Femur (tissue), 1 donor: Measurements from ENCODE around the gene ARHGAP26.
"Not testable (repeated sequence)": the region's sequence is repeated elsewhere in the genome, so short reads cannot be mapped to it uniquely, and the experiment has no call there.

Experiments used
- DNase-seq: peaks from one replicate; pipeline ENCODE4 v3.0.0-alpha.2; 2017

ARHGAP26 gene

DNA sequence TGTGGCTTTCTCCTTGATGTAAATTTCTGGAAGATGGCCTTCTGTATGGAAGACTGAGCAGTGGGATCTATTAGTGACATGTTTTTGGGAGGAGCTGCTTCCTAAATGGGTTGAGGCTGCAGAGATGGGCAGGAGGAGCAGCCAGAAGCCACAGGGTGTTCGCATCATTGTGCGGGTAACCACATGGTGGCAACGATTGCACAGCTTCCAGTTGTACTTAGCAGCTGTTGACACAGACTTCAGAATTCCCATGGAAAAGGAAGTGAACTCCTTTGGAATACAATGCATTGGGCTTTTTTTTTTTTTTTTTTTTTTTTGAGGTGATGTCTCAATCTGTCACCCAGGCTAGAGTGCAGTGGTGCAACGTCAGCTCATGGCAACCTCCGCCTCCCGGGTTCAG lies 336.0 kb downstream of the ARHGAP26 start:
- DNase-seq, result peak; percentile 76

DNA sequence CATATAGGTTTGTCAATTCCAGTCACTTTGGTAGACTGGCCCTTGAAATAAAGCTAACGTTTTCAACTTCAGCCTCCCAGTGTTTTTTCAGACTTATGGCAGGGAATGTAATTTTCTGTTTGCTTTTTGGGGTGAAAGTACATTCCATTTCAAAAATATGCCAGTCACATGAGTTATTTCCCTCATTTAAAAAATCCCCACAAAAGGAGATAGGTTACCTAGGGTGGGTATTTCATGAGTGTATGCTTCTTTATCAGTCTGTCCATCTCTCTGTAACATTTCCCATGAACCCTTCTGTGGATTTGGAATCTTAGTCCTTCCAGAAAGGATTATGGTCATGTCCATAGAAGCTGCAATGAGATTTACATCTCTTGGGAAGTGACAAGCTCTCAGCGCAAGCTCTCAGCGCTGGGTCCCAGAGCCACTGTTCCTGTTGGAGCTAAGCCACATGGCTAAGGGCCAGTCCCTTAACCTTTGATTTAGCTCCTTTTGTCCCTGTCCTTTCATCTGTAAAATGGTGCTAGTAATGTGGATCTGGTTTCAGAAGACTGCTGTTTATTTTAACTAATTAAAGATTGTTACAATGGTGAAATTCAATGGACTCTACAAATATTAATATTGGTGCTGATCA lies 338.4 kb downstream of the ARHGAP26 start:
- no peak for DNase-seq

DNA sequence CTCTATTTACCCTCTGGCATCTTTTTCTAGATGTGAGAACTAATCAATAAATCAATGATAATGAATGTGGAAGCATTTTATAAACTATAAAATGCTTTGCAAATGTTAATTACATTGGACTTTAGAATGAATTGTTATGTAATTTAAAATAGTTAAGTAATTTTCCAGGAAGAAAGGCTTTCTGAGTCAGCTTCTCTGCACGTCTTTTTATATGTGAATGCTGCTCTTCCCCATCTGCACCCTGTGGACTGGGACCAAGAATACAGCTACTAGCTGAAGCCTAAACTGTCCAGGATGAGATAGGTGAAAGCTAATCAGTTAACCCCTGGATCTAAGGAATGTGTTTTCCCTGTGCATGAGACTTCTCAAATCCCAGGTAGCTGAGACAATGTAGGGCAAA lies 340.4 kb downstream of the ARHGAP26 start:
- DNase-seq, result no peak

DNA sequence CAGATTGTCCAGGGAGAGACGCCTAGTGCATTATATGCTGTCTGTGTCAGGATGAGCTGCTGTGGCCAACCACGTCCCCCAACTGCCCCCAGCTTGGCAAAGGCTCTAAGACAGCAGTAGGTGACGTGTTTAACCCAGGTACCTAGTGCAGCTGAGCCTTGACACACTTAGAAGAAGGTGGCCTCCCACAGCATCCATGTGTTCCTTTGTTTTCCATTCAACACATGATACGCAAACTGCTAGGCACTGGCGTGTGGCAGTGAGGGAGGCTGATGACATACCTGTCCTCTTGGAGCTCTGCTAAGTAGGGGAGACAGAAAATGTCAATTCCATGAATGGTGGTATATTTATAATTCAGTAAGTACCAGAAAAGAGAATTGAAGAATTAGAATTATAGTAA lies 341.6 kb downstream of the ARHGAP26 start:
- DNase-seq, result no peak

DNA sequence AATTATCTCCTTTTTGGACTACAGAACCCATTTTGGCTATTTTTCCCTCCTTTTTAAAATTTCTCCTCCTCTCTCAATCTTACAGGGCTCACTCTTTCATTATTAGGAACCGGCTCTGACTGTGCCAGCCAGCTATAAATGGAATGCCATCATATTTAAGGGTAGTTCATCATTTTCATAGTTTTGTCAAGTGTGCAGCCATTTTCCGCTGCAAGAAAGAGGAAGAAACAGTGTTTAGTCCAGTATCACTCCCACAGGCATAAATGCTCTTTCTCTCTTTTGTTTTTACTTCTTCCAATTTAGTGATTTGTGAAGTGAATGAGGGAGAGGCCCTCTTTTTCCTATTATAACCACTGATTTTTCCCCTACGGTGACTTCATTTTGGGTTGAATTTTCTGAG lies 343.3 kb downstream of the ARHGAP26 start:
- no peak for DNase-seq

DNA sequence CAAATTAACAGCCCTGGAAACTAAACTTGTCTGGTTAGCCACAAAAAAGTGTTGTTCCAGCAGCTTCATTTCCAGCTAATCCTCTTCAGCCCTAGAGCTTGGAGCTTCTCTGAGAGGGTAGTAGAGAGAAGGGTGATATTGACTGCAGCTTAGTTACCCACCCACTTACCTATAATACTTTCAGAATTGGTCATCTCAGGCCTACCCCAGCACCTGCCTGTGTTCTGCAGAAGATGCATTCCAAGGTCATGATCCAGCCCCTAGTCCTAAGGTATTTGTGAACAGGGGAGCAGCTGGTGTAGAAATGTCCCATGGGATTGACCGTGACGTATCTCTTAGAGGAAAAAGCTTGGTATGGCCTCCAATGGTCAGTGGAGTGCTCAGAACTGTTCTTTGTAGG lies 344.3 kb downstream of the ARHGAP26 start:
- DNase-seq, result no peak

DNA sequence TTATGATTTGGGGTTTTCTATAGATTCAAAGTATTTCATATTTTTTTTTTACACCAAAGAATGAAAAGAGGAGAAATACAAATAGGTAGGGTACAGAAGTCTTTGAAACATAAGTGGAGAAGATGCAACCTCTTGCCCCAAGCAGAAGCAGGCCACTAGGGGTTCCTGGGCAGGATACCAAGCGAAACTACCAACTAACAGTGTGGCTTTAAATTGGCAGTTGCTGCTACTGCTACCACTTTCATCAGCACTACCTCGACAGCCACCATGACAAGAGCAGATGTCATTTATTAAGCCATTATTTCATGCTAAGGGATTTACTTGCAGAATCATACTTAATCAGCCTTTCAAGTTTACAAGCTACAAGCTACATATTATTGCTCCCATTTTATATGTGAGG lies 345.2 kb downstream of the ARHGAP26 start:
- DNase-seq, result no peak

DNA sequence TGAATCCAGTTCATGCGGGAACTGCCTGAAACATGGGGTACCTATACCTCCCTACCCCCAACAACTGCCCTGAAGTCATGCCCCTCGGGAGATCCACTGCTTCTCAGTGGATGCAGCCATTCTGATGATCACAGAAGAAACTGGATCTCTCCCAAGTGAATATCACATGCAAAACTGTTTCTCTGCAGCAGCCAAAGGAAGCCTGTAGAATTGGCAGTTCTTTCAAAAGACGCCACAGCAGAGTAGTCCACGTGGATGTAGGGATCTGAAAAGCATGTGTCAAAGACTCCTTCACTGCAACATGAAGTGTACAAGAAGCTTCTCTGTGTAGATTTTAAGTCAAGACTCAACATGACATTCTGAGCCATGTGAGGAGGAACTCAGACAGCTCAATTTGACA lies 346.6 kb downstream of the ARHGAP26 start:
- DNase-seq, result no peak

DNA sequence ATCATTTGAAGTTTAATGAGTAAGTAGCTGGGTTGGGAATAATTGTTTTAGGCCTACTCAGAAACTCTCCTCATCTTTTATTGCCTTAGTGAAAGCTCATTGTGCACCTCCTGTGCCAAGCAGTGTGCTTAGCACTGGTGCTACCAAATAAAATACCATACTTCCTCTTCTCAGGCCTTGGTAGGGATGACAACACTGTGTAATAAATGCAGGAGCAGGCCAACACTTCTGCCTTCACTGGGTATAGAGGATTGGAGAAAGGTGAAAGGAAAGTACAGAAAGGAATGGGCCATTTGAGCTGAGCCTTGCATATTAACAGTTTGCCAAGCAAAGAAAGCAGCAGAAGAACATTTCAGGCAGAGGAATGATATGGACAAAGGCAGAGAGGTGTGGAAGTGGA lies 347.6 kb downstream of the ARHGAP26 start:
- DNase-seq, result no peak

DNA sequence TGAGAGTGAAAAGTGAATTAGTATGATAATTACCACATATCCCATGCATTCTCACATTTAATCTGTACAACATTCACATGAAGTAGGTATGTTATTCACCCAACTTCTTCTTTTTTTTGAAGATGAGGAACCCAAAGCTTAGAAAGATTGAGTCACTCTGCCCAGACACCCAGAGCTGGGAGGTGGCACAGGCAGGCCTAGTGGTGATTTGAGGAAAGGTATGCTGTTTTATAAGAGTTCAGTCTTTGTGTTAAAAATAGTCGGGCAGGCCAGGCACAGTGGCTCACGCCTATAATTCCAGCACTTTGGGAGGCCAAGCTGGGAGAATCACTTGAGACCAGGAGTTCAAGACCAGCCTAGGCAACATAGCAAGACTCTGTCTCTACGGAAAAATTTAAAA lies 348.0 kb downstream of the ARHGAP26 start:
- DNase-seq, result no peak

DNA sequence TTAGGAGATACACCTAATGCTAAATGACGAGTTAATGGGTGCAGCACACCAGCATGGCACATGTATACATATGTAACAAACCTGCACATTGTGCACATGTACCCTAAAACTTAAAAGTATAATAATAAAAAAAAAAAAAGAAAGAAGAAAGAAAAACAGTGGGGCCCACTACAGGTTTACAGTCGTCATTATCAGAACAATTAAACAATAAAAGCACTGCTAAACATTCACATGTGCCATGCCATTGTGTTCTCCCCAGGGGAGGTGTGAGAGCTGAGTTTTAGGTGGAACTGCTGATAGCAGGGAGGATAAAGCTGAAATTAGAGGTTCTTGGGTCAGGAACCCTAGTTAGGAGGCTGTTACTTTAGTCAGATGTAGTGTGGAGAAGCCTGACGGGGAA lies 348.6 kb downstream of the ARHGAP26 start:
- not testable (repeated sequence) for DNase-seq

DNA sequence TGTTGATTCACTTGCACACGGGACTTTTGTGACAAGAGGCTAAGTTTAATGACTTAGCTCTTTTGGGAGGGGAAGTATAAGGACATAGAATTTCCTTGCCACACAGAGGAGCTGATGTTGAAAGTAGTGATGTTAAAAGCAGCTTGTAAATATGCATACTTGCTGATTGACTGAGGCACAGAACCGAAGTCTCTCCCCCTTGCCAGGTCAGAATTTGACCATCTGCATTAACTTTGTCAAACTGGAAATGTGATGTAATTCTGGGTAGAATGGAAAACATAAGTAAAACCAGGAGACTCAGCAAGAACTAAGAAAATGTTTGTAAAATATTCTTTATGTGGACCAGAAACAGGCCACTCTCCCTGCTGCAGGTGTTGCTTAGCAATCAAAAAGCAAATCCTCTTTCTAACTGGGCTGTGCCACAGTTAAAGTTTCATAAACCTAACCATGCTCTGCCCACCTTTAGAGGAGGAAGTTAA lies 349.2 kb downstream of the ARHGAP26 start:
- no peak for DNase-seq

DNA sequence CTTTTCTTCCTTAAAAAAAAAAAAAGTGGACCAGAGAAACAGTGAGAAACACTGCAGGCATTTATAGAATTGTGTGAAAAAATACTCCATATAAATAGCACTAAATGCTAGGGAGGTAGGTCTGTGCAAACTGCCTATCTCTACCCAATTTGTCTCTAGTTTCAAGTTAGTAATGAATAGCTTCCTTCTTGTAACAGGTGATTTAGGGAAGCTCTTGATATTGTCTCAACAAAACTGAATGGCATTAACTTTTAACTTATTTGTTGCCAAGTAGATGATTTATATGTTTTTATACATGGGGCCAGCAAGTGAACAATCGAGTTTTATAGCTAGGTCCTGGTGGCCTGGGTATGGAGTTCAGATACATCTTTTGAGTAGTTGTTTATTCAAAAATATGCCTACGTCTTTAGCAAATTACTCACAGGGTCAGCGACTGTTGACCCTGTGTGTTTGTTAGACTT lies 349.7 kb downstream of the ARHGAP26 start:
- no peak for DNase-seq

DNA sequence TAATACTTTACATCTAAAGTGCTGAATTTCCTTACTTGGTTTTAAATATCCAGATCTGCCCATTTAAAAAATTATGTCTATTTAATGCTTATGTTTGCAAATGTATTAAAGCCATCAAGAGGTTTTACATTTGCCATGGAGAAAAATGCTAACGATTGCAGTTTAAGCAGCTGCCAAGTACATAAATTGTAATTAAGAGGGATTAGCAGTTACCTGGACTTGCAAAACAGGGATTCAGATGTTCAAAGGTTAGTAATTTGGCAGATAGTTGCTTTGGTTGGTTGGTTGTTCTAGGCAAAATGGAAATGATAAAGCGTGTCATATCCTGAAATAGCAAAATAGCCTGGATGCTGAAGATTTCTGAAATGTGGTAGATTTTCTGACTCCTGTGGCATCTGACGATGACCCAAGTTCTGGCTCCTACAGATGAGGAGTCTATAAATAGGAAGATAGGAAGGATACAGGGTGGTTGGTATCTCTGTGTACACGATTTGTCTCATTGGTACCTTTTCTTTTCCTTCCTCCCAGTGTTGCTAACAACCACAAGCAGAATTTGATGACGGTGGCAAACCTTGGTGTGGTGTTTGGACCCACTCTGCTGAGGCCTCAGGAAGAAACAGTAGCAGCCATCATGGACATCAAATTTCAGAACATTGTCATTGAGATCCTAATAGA lies 350.4 kb downstream of the ARHGAP26 start:
- DNase-seq, result no peak

DNA sequence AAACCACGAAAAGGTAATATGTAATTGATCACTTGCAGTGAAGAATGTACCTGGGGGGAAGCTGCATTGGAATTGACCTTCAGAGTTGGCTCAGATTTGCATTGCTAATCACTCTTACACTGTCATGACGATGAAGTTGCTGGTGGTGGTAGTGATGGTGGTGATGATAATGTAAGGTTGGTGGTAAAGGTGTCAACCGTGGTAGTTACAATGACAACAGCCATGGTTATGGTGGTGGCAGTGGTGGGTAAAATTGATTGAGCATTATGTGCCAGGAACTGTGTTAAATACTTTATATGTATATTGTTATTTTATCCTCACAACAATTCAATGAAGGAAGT lies 350.9 kb downstream of the ARHGAP26 start:
- DNase-seq, result no peak

DNA sequence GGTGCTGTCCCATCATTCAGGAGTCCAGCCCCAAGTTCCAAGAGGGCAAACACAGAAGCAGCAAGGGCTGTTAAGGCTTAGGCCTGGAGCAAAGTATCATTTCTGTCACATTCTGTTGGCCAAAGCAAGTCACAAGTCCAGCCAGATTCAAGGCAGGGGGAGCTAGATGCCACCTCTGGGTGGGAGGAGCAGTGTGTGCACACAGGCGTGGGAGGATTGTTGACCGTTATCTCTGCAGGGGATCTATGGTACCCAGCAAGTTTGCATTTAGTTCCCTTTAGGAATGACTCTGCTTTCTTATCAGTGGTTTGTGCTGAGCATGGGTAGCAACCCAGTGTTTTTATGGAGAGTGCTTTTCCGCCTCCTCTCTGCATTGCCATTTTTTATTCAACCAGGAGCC lies 354.4 kb downstream of the ARHGAP26 start:
- no peak for DNase-seq

DNA sequence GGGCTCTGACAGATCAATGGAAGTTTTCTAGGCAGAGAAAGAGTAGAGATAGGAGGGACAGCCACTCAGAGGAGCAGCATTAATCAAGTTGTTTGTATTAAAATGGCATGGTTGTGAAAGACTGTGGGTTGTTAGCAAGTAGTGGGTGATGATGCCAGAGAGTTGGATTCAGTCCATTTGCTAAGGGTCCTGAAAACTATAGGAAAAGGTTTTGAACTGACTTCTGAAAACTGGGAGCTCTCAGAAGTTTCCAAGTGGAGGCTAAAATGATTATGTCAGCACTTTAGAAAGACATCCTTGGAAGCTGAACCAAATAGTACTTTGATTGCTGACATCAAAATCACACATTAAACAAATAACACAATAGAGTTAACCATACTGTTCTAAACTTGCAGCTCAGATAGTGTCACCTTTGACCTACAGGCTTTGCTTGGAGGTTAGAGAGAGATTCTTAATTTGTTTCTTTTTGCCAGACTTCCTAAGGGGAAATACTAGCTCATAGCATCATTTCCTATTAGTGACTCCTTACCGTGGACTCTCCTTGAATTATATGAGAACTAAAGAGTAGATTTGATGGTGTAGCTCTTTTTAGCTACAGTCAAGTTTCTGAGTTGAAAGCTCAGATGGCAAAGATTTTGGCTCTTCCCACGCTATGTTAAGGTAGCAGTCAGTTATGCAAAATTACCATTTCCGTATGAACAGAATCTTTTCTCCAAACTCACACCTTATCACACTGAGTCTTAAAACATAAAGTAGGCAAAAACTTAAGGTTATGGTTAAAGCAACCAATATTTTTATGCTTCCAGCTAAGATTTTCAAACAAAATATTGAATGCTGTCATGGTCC lies 356.2 kb downstream of the ARHGAP26 start:
- DNase-seq, result no peak

DNA sequence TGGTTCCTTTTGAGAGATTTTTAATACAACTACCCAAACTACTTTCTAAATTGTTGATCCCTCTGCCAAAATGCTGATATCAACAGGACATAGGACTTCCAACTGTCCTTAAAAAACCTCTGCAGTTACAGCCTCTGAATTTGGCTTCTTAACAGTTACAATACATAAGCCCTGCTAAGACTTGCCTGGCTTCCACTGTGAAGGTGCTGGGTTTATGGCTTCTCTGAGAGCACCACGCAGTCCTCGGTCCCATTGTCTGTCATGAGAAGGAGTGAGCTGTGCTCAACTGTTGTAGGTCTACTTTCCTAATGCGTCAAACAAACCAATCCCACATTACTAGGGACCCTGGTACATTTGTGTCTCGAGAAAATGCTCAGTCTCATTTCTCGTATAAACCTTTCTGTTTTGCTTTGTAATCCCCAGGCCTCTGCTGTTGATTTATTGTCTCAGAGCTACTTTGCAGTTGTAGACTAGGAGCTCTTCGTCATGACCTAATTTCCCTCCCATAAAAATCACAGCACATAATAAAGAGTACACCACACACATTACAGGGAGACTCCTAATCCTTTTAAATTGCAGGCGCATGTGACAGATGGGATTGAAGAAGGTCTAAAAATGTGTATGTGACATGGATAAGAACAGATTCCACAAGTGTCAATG lies 358.4 kb downstream of the ARHGAP26 start:
- no peak for DNase-seq

DNA sequence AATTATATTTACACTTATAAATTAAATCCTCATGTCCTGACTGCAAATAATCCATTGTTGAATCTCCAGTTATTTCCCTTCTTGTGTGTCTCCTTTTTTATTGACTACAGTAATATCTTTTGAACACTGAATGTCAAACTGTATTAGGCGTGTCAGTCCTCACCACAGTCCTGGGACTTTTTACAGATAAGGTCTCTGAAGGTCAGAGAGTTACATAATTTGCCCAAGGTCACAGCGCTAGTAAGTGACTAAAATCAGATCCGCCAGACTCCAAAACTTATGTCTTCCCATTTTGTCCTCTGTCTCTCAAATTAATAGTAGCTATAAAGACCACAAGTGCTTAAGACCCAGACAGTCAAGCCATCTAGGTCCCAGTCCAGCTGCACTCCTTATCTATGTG lies 359.0 kb downstream of the ARHGAP26 start:
- no peak for DNase-seq

DNA sequence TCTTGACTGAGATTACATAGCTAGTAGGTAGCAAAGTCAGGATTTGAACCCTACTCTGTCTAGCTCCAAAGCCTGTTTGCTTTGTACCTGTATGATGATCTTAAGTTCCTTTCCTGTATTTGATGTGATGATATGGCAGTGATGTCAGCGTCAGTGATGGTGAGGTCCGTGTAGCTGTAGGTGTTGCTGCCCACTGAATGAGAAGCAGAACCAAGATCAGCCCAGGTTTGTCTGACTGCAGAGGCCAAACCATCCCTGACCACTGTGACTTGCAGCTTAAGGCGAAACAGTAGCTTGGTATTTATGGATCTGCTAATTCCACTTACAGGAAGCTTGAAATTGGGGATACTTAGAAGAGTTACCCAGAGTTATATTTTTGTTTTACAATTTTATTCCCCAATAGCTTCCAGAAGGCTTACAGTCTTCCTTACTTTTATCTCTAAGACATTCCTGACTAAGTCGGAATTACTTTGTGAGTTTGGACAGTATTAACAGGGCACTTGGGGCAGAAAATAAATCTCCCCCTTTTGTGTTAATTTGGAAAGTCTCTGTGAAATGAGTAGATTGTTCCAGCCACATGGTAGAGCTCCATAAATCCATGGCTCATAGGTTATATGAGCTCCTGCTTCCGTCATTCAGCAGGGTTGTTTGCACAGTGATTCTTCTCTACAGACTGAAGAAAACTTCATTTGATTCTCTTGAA lies 359.9 kb downstream of the ARHGAP26 start:
- DNase-seq, result no peak

DNA sequence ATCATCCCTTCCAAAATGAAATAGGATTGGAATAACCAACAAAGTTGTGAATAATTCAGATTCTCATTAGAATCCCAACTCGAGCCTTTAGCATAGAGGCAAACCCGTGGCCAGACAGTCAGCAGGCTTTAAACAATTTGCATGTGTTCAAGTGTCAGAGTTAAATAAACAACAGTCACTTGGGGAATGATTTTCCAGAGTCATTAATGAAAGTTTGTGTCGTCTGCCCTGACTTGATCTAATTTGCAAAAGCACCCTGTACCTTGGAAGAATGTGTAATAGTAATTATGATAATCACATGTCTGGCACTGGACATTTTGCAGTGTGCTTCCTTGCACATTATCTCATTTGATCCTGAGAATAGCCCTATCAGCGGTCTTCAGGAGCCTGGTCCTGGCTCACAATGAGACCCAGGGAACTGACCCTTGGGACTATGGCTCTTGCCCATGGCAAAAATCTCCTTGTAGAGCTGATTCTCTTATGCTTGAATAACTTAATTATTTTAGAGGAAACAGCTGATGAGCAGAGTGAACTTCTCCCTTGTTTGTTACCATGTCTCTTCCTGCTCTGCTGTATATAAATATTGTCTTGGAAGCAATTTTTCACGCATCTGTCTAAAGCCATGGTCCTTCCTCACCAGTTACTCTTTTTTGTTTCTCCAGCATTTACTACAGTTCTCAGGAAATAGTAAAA lies 360.6 kb downstream of the ARHGAP26 start:
- no peak for DNase-seq

DNA sequence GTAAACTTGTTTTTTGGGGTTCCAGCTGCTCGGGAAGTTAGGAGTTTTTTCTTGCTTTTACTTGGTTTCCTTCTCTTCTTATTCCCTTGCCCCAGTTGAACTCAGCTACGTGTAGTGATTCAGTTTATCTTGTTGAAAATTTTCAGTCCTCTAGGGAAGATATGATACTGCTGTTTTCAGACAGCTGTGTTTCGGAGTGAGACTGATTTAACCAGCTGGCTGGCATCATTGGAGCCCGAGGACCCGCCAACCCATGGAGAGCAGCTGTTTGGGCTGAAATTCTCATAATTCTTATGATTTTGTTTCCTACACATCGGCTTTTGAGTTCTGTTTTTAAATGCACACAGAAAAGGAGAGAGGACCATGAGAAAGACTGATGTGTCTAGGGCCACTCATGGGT lies 361.8 kb downstream of the ARHGAP26 start:
- peak; percentile 64 for DNase-seq
